GM12878 (cell line): ENCODE measurements around the gene BCKDHA. TPM values are rescaled to one million over a fixed set of nuclear protein-coding genes. Genes with fewer than 3 reads are reported as not detected.
A peak's percentile ranks its signal among the peaks of the same experiment; 100 is the strongest.

Experiments
- ATAC-seq: fragments of 200-7000 bp; cut with Tn5 transposase; 3 replicates; pipeline ENCODE4 v1.9.1; 2020; ENCODE audit warnings: mild to moderate bottlenecking, moderate library complexity
- BruUV-seq: library from RNA; stranded (reverse); fragments of 400-500 nt; replicated peaks from 2 replicates; lab custom pipeline; 2021; lab: Mats Ljungman, UMichigan
- CTCF ChIA-PET: fragments of 300-600 bp; sonication (Branson Sonifier 250); formaldehyde crosslinking; extraction: SDS; loops from one replicate; lab custom pipeline; 2021; ENCODE audit warnings: inconsistent platforms; lab: Yijun Ruan, JAX
- POLR2A ChIA-PET: fragments of 350-600 bp; formaldehyde crosslinking; extraction: SDS; loops from one replicate; lab custom pipeline; 2021; ENCODE audit warnings: inconsistent platforms; lab: Charles Lee
- RAD21 ChIA-PET: fragments of 300-600 bp; sonication (Branson Sonifier 250); formaldehyde crosslinking; loops from one replicate; lab custom pipeline; 2023; ENCODE audit warnings: antibody characterized with exemption; ENCODE audit not compliant: unreplicated experiment; lab: Charles Lee
- SMC1A ChIA-PET: fragments of 300-600 bp; sonication (Branson Sonifier 250); formaldehyde crosslinking; loops from one replicate; lab custom pipeline; 2023; ENCODE audit not compliant: unreplicated experiment, uncharacterized antibody; lab: Charles Lee
- DNase-seq: peaks from one replicate; pipeline ENCODE4 v3.0.0-alpha.2; 2011; ENCODE audit warnings: low read depth, low spot score
- FAIRE-seq: peaks from 3 replicates; lab custom pipeline; 2011; peaks lifted over from hg19 to GRCh38; lab: Jason Lieb, UNC
- H2AFZ ChIP-seq: 2 replicates; pipeline ENCODE4 v1.6.0; 2011; ENCODE audit warnings: low read depth, low read length, control low read depth; ENCODE audit not compliant: control insufficient read depth
- H3K27ac ChIP-seq: 2 replicates; pipeline ENCODE4 v1.5.1; 2011; ENCODE audit warnings: control low read depth; ENCODE audit not compliant: control insufficient read depth, insufficient read depth
- H3K27me3 ChIP-seq, 2 experiments: replicated peaks in 1 of 2; 2 replicates each; pipeline versions ENCODE4 v1.6.0 to v1.6.1; 2011; ENCODE audit warnings: low read length in 1 of 2; ENCODE audit not compliant: control insufficient read depth in 2 of 2, insufficient read depth in 2 of 2
- H3K36me3 ChIP-seq, 2 experiments: 2 replicates each; pipeline ENCODE4 v1.5.1; 2011; ENCODE audit warnings: low read length in 1 of 2; ENCODE audit not compliant: control insufficient read depth in 2 of 2, insufficient read depth in 2 of 2
- H3K4me1 ChIP-seq: 2 replicates; pipeline ENCODE4 v1.6.1; 2011; ENCODE audit warnings: mild to moderate bottlenecking, low read length, moderate library complexity, mixed read lengths; ENCODE audit not compliant: control insufficient read depth, insufficient read depth
- H3K4me2 ChIP-seq: 2 replicates; pipeline ENCODE4 v1.6.0; 2011; ENCODE audit warnings: control low read depth; ENCODE audit not compliant: control insufficient read depth, insufficient read depth
- H3K4me3 ChIP-seq: fragments of 200-600 bp; sonication (generic); 2 replicates; pipeline ENCODE4 v1.5.1; 2016
- H3K79me2 ChIP-seq: 2 replicates; pipeline ENCODE4 v1.6.0; 2011; ENCODE audit warnings: low read length; ENCODE audit not compliant: control insufficient read depth, insufficient read depth
- H3K9ac ChIP-seq: 2 replicates; pipeline ENCODE4 v1.8.0; 2011; ENCODE audit warnings: low read length, control low read depth, mixed read lengths; ENCODE audit not compliant: control insufficient read depth, insufficient read depth
- H3K9me3 ChIP-seq: replicated peaks from 3 replicates; pipeline ENCODE4 v1.5.1; 2011; ENCODE audit warnings: mild to moderate bottlenecking, low read length; ENCODE audit not compliant: control insufficient read depth, insufficient read depth
- H4K20me1 ChIP-seq: 2 replicates; pipeline ENCODE4 v1.6.0; 2011; ENCODE audit not compliant: control insufficient read depth, insufficient read depth
- BCL3 ChIP-seq: IDR thresholded peaks from 2 replicates; pipeline ENCODE4 v1.6.1; 2011; ENCODE audit warnings: borderline replicate concordance, low read depth, mild to moderate bottlenecking, moderate library complexity, low read length; ENCODE audit not compliant: insufficient read depth, poor library complexity, severe bottlenecking
- BCLAF1 ChIP-seq: fragments of 450-650 bp; IDR thresholded peaks from 2 replicates; pipeline ENCODE4 v1.6.1; 2017; ENCODE audit warnings: antibody characterized with exemption, mild to moderate bottlenecking, moderate library complexity
- CEBPB ChIP-seq, 2 experiments: fragments of 150-350 bp in 1 of 2; IDR thresholded peaks; 2 replicates each; pipeline ENCODE4 v1.6.1; 2012 to 2014; ENCODE audit warnings: low read depth in 2 of 2, low read length in 2 of 2, borderline replicate concordance in 1 of 2, inconsistent platforms in 1 of 2
- CHD1 ChIP-seq: IDR thresholded peaks from 2 replicates; pipeline ENCODE4 v1.6.1; 2012; ENCODE audit warnings: low read depth, low read length, improper control_type of control experiment
- EP300 ChIP-seq, 2 experiments: fragments of 150-350 bp in 1 of 2; IDR thresholded peaks; 2 replicates each; pipeline ENCODE4 v1.6.1; 2011 to 2012; ENCODE audit warnings: low read depth in 2 of 2, low read length in 2 of 2, borderline replicate concordance in 1 of 2, improper control_type of control experiment in 1 of 2, inconsistent platforms in 1 of 2; ENCODE audit not compliant: control insufficient read depth in 1 of 2
- IKZF2 ChIP-seq, 2 experiments: fragments of 450-650 bp; IDR thresholded peaks; 2 replicates each; pipeline ENCODE4 v1.6.1; 2017; ENCODE audit warnings: mild to moderate bottlenecking in 2 of 2, moderate library complexity in 2 of 2
- MEF2A ChIP-seq: IDR thresholded peaks from 2 replicates; pipeline ENCODE4 v1.6.1; 2011; ENCODE audit warnings: low read depth, mild to moderate bottlenecking, low read length, moderate library complexity; ENCODE audit not compliant: insufficient read depth
- NFXL1 ChIP-seq: fragments of 450-650 bp; IDR thresholded peaks from 2 replicates; pipeline ENCODE4 v1.6.1; 2017; ENCODE audit warnings: antibody characterized with exemption, mild to moderate bottlenecking, borderline replicate concordance
- POLR2A ChIP-seq: IDR thresholded peaks from 2 replicates; pipeline ENCODE4 v1.6.1; 2011; ENCODE audit warnings: low read depth, mild to moderate bottlenecking, low read length
- RUNX3 ChIP-seq: IDR thresholded peaks from 2 replicates; pipeline ENCODE4 v1.6.1; 2012; ENCODE audit warnings: low read length, inconsistent platforms
- SREBF2 ChIP-seq: IDR thresholded peaks from 2 replicates; pipeline ENCODE4 v1.6.1; 2012; ENCODE audit warnings: mild to moderate bottlenecking, low read length
- STAT3 ChIP-seq: IDR thresholded peaks from 2 replicates; pipeline ENCODE4 v1.6.1; 2011; ENCODE audit warnings: low read depth, low read length, improper control_type of control experiment
- ZBTB11 ChIP-seq: fragments of 450-650 bp; formaldehyde crosslinking; IDR thresholded peaks from 2 replicates; pipeline ENCODE4 v1.5.0; 2022; ENCODE audit warnings: mild to moderate bottlenecking, missing genetic modification characterization
- WGBS: methylation state at CpG from one replicate; pipeline ENCODE4 v1.1.6; 2016; ENCODE audit warnings: low lambda C conversion rate; ENCODE audit not compliant: insufficient replicate concordance, insufficient coverage; ENCODE audit errors: missing lambda C conversion rate; 5-methylcytosine and 5-hydroxymethylcytosine counted together
- in situ Hi-C: fragments of 300-500 bp; cut with MboI; formaldehyde crosslinking; loops from 9 replicates; pipeline ENCODE4 v1.14.3; 2018; ENCODE audit warnings: mixed read lengths
- intact Hi-C: fragments of 100-400 bp; cut with micrococcal nuclease; formaldehyde crosslinking; loops from one replicate; pipeline ENCODE4 v1.14.2; 2022; ENCODE audit not compliant: unreplicated experiment
- polyA plus RNA-seq, 11 experiments: library from polyadenylated mRNA; depleted of rRNA in 4 of 11; unstranded in 6 of 11; stranded (reverse) in 5 of 11; fragments of >200 nt; fragmentation: Nextera tagmentation in 4 of 11; fragmentation: Illumina TruSeq in 1 of 11; extraction: Ambion mirVana in 4 of 11; extraction: Trizol in 1 of 11; gene quantifications; 1 replicate in 1 of 11; 2 replicates in 10 of 11; pipeline versions ENCODE4 v1.2.1 to v1.2.3, GENCODE V29; 2011 to 2016; ENCODE audit warnings: inconsistent platforms in 2 of 11, missing spikeins in 2 of 11, low read depth in 1 of 11
- total RNA-seq, 4 experiments: library from RNA; depleted of rRNA in 3 of 4; stranded (reverse); fragments of >200 nt in 3 of 4; fragmentation: Illumina TruSeq in 1 of 4; extraction: Trizol in 1 of 4; gene quantifications; 2 replicates each; pipeline versions ENCODE4 v1.2.1 to v1.2.3, GENCODE V29; 2013 to 2021

Gene BCKDHA
- total and polyA plus RNA-seq, 10 of the 15 experiments (the other 5 are each of a cell fraction or from before 2014, with no cell fraction given), result 9.9 to 107 (median 46.4) TPM

- CTCF ChIA-PET, result interaction anchor here (1.0 kb wide), 1 partner anchor 22 kb away, joined by 3 read pairs; no protein-coding TSS in a partner anchor
- no TSS peak for BruUV-seq
- no peak for FAIRE-seq
- ATAC-seq, result no peak
- Histone ChIP-seq H3K36me3 (peaks cover 4 to 13% of the 10 kb centered on the region in 2 experiments), H3K9ac (no peak overlapping the region), H3K4me2 (peak overlapping the region; percentile 31; the same call in 1 of the 2 replicates), H4K20me1 (no peaks in the 10 kb centered on the region; the same call in 1 of the 2 replicates), H3K4me1 (peaks cover 9% of the 10 kb centered on the region), H3K79me2 (no peaks in the 10 kb centered on the region; the same call in 1 of the 2 replicates), H3K27ac (no peak overlapping the region), H3K9me3 (no peaks in the 10 kb centered on the region), H3K4me3 (no peak overlapping the region), H3K27me3 (no peaks in the 10 kb centered on the region), H2AFZ (no peak overlapping the region)
- intact Hi-C loops, result no loop called here
- SMC1A ChIA-PET, result no interaction called here
- in situ Hi-C loops, result no loop called here
- POLR2A ChIA-PET, result no interaction called here
- no peak for DNase-seq
- RAD21 ChIA-PET, result no interaction called here
- 97% methylated on average over 35 of the region's 36 CpGs for WGBS
- no peak for TF ChIP-seq BCLAF1
- TF ChIP-seq CHD1, result no peak
- no peak for TF ChIP-seq NFXL1
- TF ChIP-seq BCL3, result no peak
- TF ChIP-seq ZBTB11 (CRISPR knock-in tag), result no peak
- TF ChIP-seq STAT3, result no peak
- TF ChIP-seq EP300 (IDR thresholded peaks at IDR 0.05; ENCODE audit: borderline replicate concordance in 1 of 2, control insufficient read depth in 1 of 2, low read depth in 2 of 2, low read length in 2 of 2), result no peak
- no peak for TF ChIP-seq POLR2A
- TF ChIP-seq CEBPB (IDR thresholded peaks at IDR 0.05; ENCODE audit: borderline replicate concordance in 1 of 2, low read depth in 2 of 2, low read length in 2 of 2), result no peak
- no peak for TF ChIP-seq RUNX3
- TF ChIP-seq MEF2A, result no peak
- TF ChIP-seq IKZF2 (IDR thresholded peaks at IDR 0.05), result no peak
- TF ChIP-seq SREBF2, result no peak
Measured at GRCh38 chr19:41426116-41426841, 28.7 kb downstream of the BCKDHA start.
